Measurements from ENCODE around the gene CPTP. TPM values are rescaled to one million over a fixed set of nuclear protein-coding genes. Genes with fewer than 3 reads are reported as not detected.

The CPTP gene
- total RNA-seq, 1 donor from 2014 or later, result 10.8 TPM

DNA sequence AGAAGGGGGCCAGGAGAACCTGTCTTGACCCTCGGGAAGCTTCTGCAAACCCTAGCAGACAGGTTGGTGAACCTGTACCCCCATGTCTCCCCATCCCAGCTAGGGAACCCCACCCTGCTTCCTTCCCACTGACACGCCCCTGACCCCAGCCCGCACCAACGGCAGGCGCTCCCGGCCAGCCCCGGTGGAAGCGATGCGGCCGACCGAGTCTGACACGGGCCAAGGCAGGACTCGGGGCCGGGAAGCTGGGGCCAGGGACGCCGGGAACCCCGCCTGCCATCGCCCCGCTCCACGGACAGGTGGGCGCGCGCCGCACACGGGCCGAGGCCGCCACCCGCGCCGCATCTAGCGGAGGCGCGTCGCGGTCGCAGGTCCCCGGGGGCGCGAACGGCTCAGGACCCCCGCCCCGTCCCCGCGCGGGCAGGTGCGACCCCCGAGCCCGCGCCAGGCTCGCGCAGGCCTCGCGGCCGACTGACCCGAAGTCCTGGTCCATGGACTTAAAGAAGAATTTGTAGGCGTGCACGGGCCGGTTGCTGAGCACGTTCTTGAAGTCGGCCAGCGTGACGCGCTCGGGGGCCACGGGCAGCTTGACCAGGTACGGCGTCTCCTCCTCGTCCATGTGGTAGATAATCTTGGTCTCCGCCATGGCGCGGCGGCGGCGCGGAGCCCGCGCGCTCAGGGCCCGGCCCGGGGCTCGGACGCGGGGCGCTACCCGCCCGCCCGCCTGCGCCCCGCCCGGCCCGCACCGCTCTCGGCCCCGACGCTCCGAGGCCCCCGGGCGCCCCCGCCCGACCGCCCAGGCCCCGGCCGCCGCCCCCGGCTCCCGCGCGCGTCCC, 24.0 kb downstream of the CPTP start:
- DNase-seq (ENCODE audit: low read depth in 2 of 2), result peak in 1 of 2 donors; percentile 55

DNA sequence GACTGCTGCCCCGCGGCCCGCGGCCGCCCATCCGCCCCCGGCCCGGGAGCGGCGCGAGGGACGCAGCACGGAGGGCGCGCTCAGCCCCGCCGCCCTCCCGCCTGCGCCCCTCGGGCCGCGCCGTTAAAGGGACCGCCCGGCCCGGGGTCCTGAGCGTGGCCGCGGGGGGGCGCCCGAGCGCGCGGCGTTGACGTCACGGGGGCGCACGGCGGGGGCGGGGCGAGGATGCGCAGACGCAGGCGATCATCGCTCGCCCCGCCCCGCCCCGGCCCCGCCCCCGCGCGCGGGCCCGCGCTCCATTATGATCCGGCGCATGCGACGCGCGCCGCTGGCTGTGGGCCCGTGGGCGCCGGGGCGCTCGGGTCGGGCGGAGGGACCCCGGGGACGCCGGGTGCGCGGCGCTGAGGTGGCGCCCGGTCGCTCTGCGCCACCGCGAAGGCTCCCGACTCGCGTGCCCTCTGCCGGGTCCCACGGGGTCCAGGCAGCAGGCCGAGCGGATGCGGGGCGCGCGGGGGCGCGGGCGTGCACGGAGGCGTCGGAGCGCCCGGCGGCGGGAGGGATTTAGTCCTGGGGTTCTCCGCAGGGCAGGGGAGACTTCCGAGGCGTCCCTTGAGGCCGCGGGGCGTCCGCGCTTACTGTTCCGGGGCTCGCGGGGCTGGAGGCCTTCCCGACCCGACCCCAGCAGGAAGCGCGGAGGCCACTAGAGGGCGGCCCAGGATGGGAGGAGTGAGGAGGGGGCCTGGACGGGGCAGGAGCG, 24.8 kb downstream of the CPTP start, which contains the start of gene DVL1:
DVL1 (minus strand) TSS at position 163 of the 757 bp plus-strand sequence. CDS start 353 bp downstream, outside the sequence.
- DNase-seq (ENCODE audit: low read depth in 2 of 2), result peak in 1 of 2 donors; percentile 61

GRCh38 chr1:1351511-1352427, 27.2 kb downstream of the CPTP start:
- DNase-seq (ENCODE audit: low read depth in 2 of 2), result no peak

GRCh38 chr1:1352786-1353388, 28.3 kb downstream of the CPTP start:
- no peak for DNase-seq (ENCODE audit: low read depth in 2 of 2)

GRCh38 chr1:1353389-1354151, 29.0 kb downstream of the CPTP start:
- DNase-seq (ENCODE audit: low read depth in 2 of 2), result no peak

DNA sequence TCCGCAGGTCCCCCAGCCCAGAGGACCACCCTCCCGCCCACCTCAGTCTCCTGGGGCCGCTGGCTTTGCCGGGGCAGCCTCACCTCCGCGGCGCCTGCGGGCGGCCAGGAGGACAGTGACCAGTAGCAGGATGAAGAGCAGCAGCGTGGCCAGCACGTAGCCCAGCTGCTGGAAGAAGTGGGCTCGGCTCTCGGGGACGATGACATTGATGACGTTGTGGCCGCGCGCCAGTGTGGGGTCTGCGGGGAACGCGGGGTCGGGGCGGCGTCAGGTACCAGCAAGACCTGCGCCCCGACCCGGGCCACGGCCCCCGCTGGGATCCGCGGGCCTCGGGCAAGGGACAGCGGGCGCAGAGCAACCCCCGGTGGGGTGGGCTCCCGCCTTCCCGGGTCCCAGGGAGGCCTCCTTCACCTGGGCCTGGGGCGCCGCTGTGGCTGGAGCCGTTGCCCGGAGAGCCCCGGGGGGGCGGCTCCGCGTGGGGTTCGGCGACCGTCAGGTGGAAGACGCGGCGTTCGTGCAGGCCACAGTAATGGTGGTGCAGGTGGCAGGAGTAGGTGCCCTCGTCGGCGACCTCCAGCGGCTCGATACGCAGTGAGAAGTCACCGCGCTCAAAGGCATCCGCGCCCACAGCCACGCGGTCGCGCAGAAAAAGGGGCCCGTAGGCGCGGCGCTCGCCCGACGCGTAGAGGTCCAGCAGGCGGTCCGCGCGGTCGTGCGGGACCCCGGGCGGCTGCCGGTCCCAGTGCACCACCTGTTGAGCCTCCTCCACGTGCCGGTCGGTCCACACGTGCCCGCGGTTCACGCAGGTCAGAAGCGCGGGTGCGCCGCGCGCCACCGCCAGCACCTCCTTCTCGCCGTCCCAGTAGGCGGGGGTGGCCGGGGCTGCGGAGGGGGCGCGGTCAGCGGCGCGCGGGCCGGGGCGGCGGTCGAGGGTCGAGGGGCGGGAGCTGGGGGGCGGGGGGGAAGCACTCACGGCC, 30.0 kb downstream of the CPTP start:
- DNase-seq (ENCODE audit: low read depth in 2 of 2), result no peak

DNA sequence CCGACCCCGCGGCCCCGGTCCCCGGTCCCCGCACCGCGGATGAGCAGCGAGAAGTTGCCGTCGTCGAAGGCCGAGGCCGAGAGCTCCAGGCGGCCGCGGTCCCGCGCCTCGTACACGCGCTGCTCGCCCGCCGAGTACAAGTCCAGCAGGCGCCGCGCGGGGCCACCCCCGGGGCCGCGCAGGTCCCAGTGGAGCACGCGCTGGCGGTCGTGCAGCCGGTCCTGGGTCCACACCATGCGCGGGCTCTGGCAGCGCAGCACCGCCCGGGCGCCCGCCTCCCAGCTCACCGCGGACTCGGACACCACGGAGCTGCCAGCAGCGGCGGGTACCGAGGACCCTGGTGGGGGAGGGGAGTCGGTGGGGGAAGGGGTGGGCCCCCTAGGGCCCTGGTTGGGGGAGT, 30.8 kb downstream of the CPTP start:
- peak in 1 of 2 donors; percentile 28 for DNase-seq (ENCODE audit: low read depth in 2 of 2)

DNA sequence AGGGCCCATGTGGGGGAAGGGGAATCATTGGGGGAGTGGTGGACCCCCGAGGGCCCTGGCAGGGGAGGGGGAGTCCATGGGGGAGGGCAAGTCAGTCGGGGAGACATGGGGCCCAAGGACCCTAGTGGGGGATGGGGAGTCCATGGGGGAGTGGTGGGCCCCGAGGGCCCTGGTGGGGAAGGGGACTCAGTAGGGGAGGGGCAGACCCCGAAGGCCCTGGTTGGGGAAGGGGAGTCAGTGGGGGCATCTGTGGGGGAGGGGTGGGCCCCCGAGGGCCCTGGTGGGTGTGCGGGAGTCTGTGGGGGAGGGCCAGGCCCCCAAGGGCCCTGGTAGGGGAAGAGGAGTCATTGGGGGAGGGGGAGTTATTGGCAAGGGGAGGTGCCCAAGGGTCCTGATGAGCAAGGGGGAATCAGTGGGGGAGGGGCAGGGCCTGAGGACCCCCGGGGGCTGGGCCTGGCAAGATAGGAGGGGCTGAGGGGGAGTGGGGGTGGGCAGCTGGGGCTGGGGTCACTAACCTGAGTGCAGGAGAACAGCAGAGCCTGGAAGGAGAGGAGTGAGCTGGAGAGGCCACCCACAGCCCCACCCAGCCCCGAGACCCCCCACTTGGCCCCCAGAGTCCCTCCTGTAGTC, 31.7 kb downstream of the CPTP start:
- DNase-seq (ENCODE audit: low read depth in 2 of 2), result no peak

DNA sequence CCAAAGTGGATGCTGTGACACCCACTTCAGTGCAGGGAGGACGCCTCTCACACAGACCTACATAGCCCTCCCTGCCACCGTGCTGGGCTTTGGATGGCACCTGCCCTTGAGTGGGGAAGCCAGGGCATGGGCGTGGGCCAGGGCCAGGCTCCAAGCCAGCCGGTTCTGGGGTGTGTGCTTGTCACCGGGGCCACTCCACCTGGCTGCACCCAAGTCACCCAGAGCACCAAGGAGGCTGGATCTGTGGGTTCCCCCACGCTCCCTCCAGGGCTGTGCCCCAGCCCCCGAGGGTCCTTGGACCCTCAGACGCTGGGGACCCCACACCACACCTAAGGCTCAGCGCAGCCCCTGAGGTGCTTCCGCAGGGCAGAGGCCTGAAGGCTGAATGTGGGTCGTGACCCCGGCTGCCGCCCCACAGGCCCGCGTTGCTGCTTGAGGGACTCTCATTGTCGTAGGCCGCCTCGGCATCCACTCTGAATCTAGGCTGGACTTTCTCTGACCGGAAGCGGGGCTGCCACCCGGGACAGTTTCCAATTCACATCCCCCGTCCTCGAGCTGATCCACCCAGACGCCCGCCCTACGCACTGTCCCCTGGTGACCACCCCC, 32.3 kb downstream of the CPTP start:
- no peak for DNase-seq (ENCODE audit: low read depth in 2 of 2)

GRCh38 chr1:1357871-1358432, 33.4 kb downstream of the CPTP start:
- no peak for DNase-seq (ENCODE audit: low read depth in 2 of 2)

GRCh38 chr1:1358433-1359271, 34.0 kb downstream of the CPTP start, which contains the start of gene MXRA8:
MXRA8 (minus strand) TSS chr1:1358555; CDS start chr1:1358504, 51 bp downstream.
- DNase-seq (ENCODE audit: low read depth in 2 of 2), result no peak

GRCh38 chr1:1359308-1359663, 34.7 kb downstream of the CPTP start:
- no peak for DNase-seq (ENCODE audit: low read depth in 2 of 2)

DNA sequence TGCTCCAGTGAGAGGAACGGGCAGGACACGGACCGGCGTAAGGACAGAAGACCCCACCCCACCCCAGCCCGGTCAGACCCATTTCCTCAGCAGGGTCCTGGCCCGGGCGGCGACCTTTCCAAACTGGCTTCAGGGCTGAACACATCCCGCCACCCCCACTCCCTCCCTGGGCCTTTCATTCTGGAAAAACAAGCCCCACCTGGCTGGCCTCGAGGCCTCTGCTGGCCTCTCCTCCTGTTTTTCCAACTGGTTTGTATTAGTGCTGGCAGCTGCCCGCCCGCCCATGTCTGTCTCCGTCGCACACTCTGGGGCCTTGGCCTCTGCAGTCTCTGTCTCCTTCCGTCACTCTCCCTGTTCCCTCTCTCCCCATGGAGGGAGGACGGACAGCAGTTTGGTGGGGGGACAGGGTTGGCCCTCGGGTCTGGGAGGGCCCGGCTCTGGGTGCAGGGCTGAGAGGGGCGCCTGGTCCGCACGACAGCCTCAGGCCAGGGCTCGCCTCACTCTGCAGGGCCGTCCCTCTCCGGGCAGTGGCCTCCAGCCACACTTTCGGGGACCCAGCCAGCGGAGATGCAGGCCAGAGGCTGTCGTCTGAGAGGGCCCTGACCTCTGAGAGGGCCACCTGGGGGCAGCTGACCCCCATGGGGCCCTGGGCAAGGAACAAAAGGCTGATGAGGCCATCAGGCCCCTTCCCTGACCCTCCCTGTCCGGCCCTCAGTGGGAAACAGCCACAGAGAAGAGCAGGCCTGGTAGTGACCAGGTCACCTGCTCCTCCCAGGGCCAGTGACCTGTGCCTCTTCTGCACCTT, 35.3 kb downstream of the CPTP start:
- DNase-seq (ENCODE audit: low read depth in 2 of 2), result no peak

DNA sequence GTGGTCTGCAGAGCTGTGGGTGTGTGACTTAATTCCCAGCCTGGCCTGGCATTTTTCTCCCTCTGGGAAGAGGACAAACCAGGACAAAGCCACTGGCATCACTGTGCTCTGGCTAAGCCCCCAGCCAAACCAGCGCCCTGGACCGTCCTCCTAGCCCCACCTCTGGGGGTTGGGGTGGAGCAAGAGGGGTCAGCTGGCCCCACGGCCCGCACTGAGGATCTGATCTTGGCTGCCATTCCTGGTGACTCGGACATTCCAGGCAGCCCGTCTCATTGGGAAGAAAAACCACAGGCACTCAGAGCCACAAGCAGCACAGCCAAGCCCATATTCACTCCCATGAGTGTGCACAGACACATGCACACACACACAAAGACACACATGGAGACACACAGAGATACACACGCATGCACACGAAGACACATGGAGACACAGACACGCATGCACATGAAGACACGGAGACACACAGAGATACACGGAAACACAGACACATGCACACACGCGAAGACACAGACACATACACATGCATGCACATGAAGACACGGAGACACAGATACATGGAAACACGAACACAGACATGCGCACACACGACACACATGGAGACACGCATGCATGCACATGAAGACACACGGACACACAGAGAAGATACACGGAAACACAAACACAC, 36.0 kb downstream of the CPTP start:
- no peak for DNase-seq (ENCODE audit: low read depth in 2 of 2)

DNA sequence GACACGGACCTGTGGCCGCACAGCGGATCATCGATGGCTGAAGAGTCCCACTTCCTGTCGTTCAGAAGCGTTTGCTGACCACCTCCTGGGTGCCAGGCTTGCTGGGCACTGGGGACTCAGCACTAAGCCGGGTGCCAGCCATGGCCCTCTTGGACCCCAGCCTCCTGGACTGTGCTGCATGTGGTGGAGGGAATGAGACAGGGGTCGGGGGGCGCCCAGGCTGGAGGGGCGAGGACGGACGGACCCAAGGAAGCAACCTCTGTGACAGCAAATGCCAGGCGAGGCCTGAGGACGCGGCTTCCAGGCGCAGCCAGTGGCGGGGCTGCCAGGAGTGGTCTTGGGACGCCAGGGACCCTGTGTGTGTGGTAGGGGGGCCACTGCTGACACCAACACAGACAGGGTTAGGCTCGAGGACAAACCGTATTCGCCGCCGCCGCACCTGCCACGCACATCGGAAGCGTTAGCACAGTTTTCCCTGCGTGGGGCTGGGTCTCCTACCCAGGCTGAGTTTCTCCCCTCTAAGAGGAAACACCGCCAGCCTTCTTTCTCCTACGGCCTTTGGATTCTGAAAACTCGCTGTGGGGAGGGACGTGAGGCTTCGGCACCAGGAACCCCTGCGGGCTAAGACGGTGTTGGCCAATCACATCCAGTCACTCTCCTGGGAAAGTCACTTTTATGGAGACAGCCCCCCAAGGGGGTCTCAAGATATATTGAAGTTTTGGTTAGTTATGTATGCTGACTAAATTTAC, 36.8 kb downstream of the CPTP start:
- DNase-seq (ENCODE audit: low read depth in 2 of 2), result no peak
